ENCODE measurements around the gene SPANXN4. TPM values are rescaled to one million over a fixed set of nuclear protein-coding genes. Genes with fewer than 3 reads are reported as not detected.

SPANXN4 gene
- total RNA-seq: not detected in 2 replicates

GRCh38 chrX:143025628-143026027 lies at the start of gene SPANXN4:
Gene SPANXN4 (plus strand): TSS chrX:143025928. CDS start chrX:143026015, 87 bp downstream.
- no peak for DNase-seq (ENCODE audit: extremely low read depth, low read depth, low spot score)

GRCh38 chrX:142977128-142977914 lies 48.4 kb upstream of the SPANXN4 start:
- DNase-seq (ENCODE audit: extremely low read depth, low read depth, low spot score): no peak

- DNase-seq (ENCODE audit: extremely low read depth, low read depth, low spot score): no peak
These were observed 47.5 kb upstream of the SPANXN4 start for GRCh38 chrX:142978130-142978684.

- no peak for DNase-seq (ENCODE audit: extremely low read depth, low read depth, low spot score)
These were observed 43.0 kb upstream of the SPANXN4 start for GRCh38 chrX:142982679-142983078.

GRCh38 chrX:142994988-142995387 lies 30.7 kb upstream of the SPANXN4 start:
- no peak for DNase-seq (ENCODE audit: extremely low read depth, low read depth, low spot score)

- DNase-seq (ENCODE audit: extremely low read depth, low read depth, low spot score): no peak
These were observed 27.1 kb upstream of the SPANXN4 start for GRCh38 chrX:142998447-142999198.

GRCh38 chrX:142999199-142999701 lies 26.5 kb upstream of the SPANXN4 start:
- no peak for DNase-seq (ENCODE audit: extremely low read depth, low read depth, low spot score)

- no peak for DNase-seq (ENCODE audit: extremely low read depth, low read depth, low spot score)
These were observed 23.5 kb upstream of the SPANXN4 start for GRCh38 chrX:143002206-143002605.

GRCh38 chrX:143017272-143017671 lies 8.5 kb upstream of the SPANXN4 start:
- no peak for DNase-seq (ENCODE audit: extremely low read depth, low read depth, low spot score)

GRCh38 chrX:143027275-143027674 lies 1.5 kb downstream of the SPANXN4 start:
- no peak for DNase-seq (ENCODE audit: extremely low read depth, low read depth, low spot score)

- no peak for DNase-seq (ENCODE audit: extremely low read depth, low read depth, low spot score)
These were observed 21.8 kb downstream of the SPANXN4 start for GRCh38 chrX:143047511-143047910.

GRCh38 chrX:143058120-143058519 lies 32.4 kb downstream of the SPANXN4 start:
- no peak for DNase-seq (ENCODE audit: extremely low read depth, low read depth, low spot score)

- DNase-seq (ENCODE audit: extremely low read depth, low read depth, low spot score): no peak
These were observed 55.5 kb downstream of the SPANXN4 start for GRCh38 chrX:143081231-143081630.

GRCh38 chrX:143082537-143082936 lies 56.8 kb downstream of the SPANXN4 start:
- DNase-seq (ENCODE audit: extremely low read depth, low read depth, low spot score): no peak

All from glomerular endothelial cell (primary cell).